PC-3 (cell line): Measurements from ENCODE around the gene SLC39A10. TPM values are rescaled to one million over a fixed set of nuclear protein-coding genes. Genes with fewer than 3 reads are reported as not detected.

ENCODE experiments used
- ATAC-seq: fragments of 200-7000 bp; cut with Tn5 transposase; 2 replicates; pipeline ENCODE4 v1.9.1; 2020; ENCODE audit warnings: mild to moderate bottlenecking, moderate library complexity
- BruUV-seq: library from RNA; stranded (reverse); fragments of 400-500 nt; replicated peaks from 2 replicates; lab custom pipeline; 2021; lab: Mats Ljungman, UMichigan
- CTCF ChIA-PET: fragments of 300-600 bp; sonication (Branson Sonifier 250); formaldehyde crosslinking; loops from one replicate; lab custom pipeline; 2022; ENCODE audit warnings: antibody characterized with exemption; lab: Charles Lee
- POLR2A ChIA-PET: fragments of 300-600 bp; sonication (Branson Sonifier 250); formaldehyde crosslinking; loops from one replicate; lab custom pipeline; 2022; ENCODE audit warnings: antibody characterized with exemption; ENCODE audit not compliant: unreplicated experiment; lab: Charles Lee
- DNase-seq: peaks from one replicate; pipeline ENCODE4 v3.0.0-alpha.2; 2015
- H2AFZ ChIP-seq: fragments of 300-600 bp; sonication (generic); 2 replicates; pipeline ENCODE4 v1.6.0; 2016; ENCODE audit warnings: antibody characterized with exemption, low read length
- H3F3A ChIP-seq: fragments of 300-600 bp; sonication (generic); one replicate; pipeline ENCODE4 v1.6.0; 2017; ENCODE audit warnings: antibody characterized with exemption, low read length, control low read depth, mild to moderate bottlenecking; ENCODE audit not compliant: unreplicated experiment
- H3K27ac ChIP-seq: fragments of 300-600 bp; sonication (generic); 2 replicates; pipeline ENCODE4 v1.5.1; 2016; ENCODE audit warnings: mild to moderate bottlenecking, low read length
- H3K27me3 ChIP-seq: fragments of 300-600 bp; sonication (generic); 2 replicates; pipeline ENCODE4 v1.6.1; 2016; ENCODE audit warnings: low read length, mixed read lengths
- H3K36me3 ChIP-seq: fragments of 300-600 bp; sonication (generic); 2 replicates; pipeline ENCODE4 v1.6.1; 2016; ENCODE audit warnings: low read depth, mixed run types, low read length, mixed read lengths
- H3K4me1 ChIP-seq: fragments of 300-600 bp; sonication (generic); 2 replicates; pipeline ENCODE4 v1.5.1; 2016; ENCODE audit warnings: low read length; ENCODE audit not compliant: insufficient read depth
- H3K4me2 ChIP-seq: fragments of 300-600 bp; sonication (generic); 2 replicates; pipeline ENCODE4 v1.6.0; 2016; ENCODE audit warnings: low read length
- H3K4me3 ChIP-seq: fragments of 300-600 bp; sonication (generic); 2 replicates; pipeline ENCODE4 v1.5.1; 2016; ENCODE audit warnings: mild to moderate bottlenecking, low read length, mixed read lengths
- H3K79me2 ChIP-seq: fragments of 300-600 bp; sonication (generic); 2 replicates; pipeline ENCODE4 v1.6.1; 2017; ENCODE audit warnings: low read length, mixed read lengths
- H3K9ac ChIP-seq: fragments of 300-600 bp; sonication (generic); 2 replicates; pipeline ENCODE4 v1.6.0; 2016; ENCODE audit warnings: mild to moderate bottlenecking, low read length
- H3K9me2 ChIP-seq: fragments of 300-600 bp; sonication (generic); replicated peaks from 2 replicates; pipeline ENCODE4 v1.6.1; 2016; ENCODE audit warnings: mixed run types, low read length, mixed read lengths
- H3K9me3 ChIP-seq: fragments of 300-600 bp; sonication (generic); 2 replicates; pipeline ENCODE4 v1.6.1; 2016; ENCODE audit warnings: low read length, mixed read lengths
- H4K20me1 ChIP-seq: fragments of 300-600 bp; sonication (generic); 2 replicates; pipeline ENCODE4 v1.6.1; 2016; ENCODE audit warnings: low read length, mixed read lengths
- EZH2 ChIP-seq: fragments of 300-600 bp; sonication (generic); IDR thresholded peaks from one replicate; pipeline ENCODE4 v1.6.1; 2017; ENCODE audit warnings: antibody characterized with exemption, mild to moderate bottlenecking, low read length; ENCODE audit not compliant: unreplicated experiment
- EZH2phosphoT487 ChIP-seq: fragments of 300-600 bp; sonication (generic); IDR thresholded peaks from 2 replicates; pipeline ENCODE4 v1.6.1; 2018; ENCODE audit warnings: mild to moderate bottlenecking, antibody characterized with exemption, low read length, borderline replicate concordance
- intact Hi-C: fragments of 100-400 bp; cut with micrococcal nuclease; formaldehyde crosslinking; loops from 2 replicates; pipeline ENCODE4 v1.9.0; 2023
- total RNA-seq: library from RNA; depleted of rRNA; stranded (reverse); fragments of >200 nt; gene quantifications from 2 replicates; pipeline ENCODE4 v1.2.3, GENCODE V29; 2014
- TF ChIP-seq, protein P1 (sequence below): fragments of 300-600 bp; sonication (generic); conservative IDR thresholded peaks from 2 replicates; pipeline ENCODE4 v1.5.1; 2017; ENCODE audit warnings: antibody characterized with exemption, low read depth, mild to moderate bottlenecking, low read length

The SLC39A10 gene
- total RNA-seq, 1 experiment from 2014 or later: 18.6 TPM

DNA sequence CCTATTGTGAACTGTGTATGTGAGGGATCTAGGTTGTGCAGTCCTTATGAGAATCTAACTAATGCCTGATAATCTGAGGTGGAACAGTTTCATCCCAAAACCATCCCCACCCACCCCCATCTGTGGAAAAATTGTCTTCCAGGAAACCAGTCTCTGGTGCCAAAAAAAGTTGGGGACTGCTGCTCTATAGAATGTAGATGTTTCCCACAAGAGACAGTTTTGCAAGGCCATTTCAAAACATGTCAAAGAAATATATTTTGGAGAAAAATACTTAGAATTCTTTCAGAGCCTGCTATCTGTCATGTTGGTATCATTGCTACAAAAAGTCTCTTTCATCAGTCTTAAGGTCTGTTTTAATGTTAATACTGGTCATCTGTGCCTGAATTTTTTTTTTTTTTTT lies 4.1 kb upstream of the SLC39A10 start:
- no peaks in the 10 kb centered on the region for H4K20me1 ChIP-seq
- BruUV-seq: no TSS peak
- ChIA-PET CTCF (no interaction called here), POLR2A (no interaction called here)
- H3K4me1 ChIP-seq: peaks cover 6% of the 10 kb centered on the region
- H2AFZ ChIP-seq: no peak overlapping the region
- H3K4me3 ChIP-seq: no peak overlapping the region
- H3K79me2 ChIP-seq: peaks cover 8% of the 10 kb centered on the region
- H3K9ac ChIP-seq: no peak overlapping the region
- no peaks in the 10 kb centered on the region for H3K36me3 ChIP-seq
- no peak overlapping the region for H3K27ac ChIP-seq
- ATAC-seq (no peak), DNase-seq (no peak)
- intact Hi-C loops: no loop called here
- no peaks in the 10 kb centered on the region for H3K9me2 ChIP-seq
- H3K9me3 ChIP-seq: no peaks in the 10 kb centered on the region
- no peak for TF ChIP-seq EZH2phosphoT487
- H3K4me2 ChIP-seq: no peak overlapping the region
- no peaks in the 10 kb centered on the region for H3F3A ChIP-seq
- H3K27me3 ChIP-seq: no peaks in the 10 kb centered on the region

DNA sequence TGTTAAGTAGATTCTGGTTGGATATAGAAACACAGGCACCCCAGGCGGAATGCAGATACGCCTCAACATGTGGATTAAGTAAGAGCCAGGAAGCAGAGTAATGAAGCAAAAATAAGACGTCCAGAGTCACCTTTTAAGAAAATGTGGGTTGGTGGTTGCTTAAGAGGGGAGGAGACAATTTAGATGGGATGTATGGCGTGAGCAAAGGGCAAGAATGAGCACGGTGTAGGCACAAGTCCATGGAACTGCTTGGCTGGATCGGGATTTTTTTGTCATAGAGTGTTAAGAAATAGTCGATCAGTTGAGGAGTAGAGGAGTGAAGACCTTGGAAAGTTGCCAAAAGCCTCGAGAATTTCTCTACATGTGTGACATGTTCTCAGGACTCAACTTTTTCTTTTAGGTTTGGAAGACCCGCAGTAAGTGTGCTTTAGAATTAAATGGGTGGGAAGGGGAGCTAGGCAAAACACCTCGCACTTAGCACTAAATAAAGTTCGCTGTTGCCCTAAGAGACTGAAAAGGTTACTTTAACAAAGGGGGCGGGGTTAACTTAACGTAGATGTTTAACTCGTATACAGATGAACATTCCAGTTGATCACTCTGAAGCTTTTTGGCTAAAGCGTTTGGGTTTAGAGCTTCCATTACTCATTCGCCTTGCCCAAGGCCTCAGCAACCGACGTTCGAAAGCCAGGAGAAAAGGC lies 716 bp upstream of the SLC39A10 start:
- Histone ChIP-seq H3K4me2 (peak overlapping the region; percentile 79), H3K36me3 (no peaks in the 10 kb centered on the region), H3K4me1 (peaks cover 25% of the 10 kb centered on the region), H3F3A (no peaks in the 10 kb centered on the region), H3K27ac (peak overlapping the region; percentile 50), H3K9me2 (no peaks in the 10 kb centered on the region), H3K4me3 (peak overlapping the region; percentile 61), H3K27me3 (no peaks in the 10 kb centered on the region), H4K20me1 (peaks cover 19% of the 10 kb centered on the region), H3K9me3 (no peaks in the 10 kb centered on the region), H3K79me2 (peaks cover 32% of the 10 kb centered on the region), H3K9ac (peak overlapping the region; percentile 36), H2AFZ (peak overlapping the region; percentile 84)
- ChIA-PET POLR2A (interaction anchor here (0.5 to 1.1 kb wide), 6 partner anchors 27 to 1690 kb away, joined by 3 to 13 read pairs (median 4); no protein-coding TSS in a partner anchor), CTCF (interaction anchor here (0.6 to 1.4 kb wide), 13 partner anchors 11 to 675 kb away, joined by 3 to 13 read pairs (median 4); no protein-coding TSS in a partner anchor)
- ATAC-seq (no peak; the same call in 1 of the 2 replicates), DNase-seq (no peak)
- intact Hi-C loops: loop anchor here (1.0 to 5.0 kb wide), 4 partner anchors 80 to 959 kb away; no protein-coding TSS in a partner anchor
- TSS peak; percentile 67 for BruUV-seq
- no peak for TF ChIP-seq EZH2phosphoT487
- TF ChIP-seq, protein P1, sequence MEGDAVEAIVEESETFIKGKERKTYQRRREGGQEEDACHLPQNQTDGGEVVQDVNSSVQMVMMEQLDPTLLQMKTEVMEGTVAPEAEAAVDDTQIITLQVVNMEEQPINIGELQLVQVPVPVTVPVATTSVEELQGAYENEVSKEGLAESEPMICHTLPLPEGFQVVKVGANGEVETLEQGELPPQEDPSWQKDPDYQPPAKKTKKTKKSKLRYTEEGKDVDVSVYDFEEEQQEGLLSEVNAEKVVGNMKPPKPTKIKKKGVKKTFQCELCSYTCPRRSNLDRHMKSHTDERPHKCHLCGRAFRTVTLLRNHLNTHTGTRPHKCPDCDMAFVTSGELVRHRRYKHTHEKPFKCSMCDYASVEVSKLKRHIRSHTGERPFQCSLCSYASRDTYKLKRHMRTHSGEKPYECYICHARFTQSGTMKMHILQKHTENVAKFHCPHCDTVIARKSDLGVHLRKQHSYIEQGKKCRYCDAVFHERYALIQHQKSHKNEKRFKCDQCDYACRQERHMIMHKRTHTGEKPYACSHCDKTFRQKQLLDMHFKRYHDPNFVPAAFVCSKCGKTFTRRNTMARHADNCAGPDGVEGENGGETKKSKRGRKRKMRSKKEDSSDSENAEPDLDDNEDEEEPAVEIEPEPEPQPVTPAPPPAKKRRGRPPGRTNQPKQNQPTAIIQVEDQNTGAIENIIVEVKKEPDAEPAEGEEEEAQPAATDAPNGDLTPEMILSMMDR: no peak
- no peak for TF ChIP-seq EZH2

DNA sequence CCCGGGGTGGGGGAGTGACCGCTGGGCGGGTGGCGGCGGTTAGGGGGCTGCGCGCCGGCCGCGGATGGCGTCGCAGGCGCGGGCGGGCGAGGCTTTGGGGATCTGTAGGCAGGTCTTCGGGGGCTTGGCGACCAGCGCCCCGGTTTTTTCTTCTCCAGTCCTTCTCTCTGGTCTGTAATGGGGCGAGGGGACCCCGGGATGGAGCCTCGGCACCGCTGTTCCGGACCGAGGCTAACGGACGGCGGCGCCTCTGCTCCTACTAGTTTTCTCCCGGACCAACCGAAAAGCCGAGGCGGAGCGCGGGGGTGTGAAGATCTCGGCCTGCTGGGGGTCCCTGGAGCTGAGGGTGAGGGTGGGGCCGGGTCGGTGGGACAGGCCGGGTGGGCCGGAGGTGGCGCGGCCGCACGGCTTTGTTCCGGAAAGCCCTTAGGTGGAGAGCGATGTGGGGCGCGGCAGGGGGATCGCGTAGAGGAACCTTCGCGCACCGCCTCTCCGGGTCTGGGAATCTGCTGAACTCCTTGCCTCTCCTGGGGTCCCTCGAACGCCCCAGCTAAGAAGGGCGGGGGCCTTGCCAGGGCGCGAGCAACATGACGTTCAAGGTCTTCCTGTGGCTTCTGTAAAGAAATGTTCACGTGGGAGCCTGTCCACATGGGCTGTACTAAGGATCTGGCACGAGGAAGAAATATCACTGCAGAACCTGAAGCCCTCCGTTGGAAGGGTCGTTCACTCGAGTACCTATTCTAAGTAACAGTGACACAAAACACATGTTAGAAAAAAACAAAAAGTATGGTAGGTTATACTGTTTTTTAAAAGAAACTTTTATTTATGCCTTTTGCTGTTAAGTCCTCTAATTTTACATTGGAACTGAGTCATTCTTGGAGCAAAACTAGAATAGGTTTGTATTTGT lies 861 bp downstream of the SLC39A10 start:
- no peaks in the 10 kb centered on the region for H3K9me2 ChIP-seq
- peaks cover 35% of the 10 kb centered on the region for H3K79me2 ChIP-seq
- peak overlapping the region; percentile 98 for H3K9ac ChIP-seq
- peaks cover 25% of the 10 kb centered on the region for H3K4me1 ChIP-seq
- ATAC-seq (peak; percentile 30), DNase-seq (peak; percentile 59)
- POLR2A ChIA-PET: interaction anchor here (0.5 kb wide), 1 partner anchor 97 kb away, joined by 3 read pairs; no protein-coding TSS in a partner anchor
- H3K27ac ChIP-seq: peak overlapping the region; percentile 78
- BruUV-seq: TSS peak; percentile 69
- H3K9me3 ChIP-seq: no peaks in the 10 kb centered on the region
- intact Hi-C loops: loop anchor here (1.0 to 5.0 kb wide), 5 partner anchors 94 to 961 kb away; no protein-coding TSS in a partner anchor
- CTCF ChIA-PET: no interaction called here
- no peaks in the 10 kb centered on the region for H3F3A ChIP-seq
- H4K20me1 ChIP-seq: peaks cover 19% of the 10 kb centered on the region
- no peaks in the 10 kb centered on the region for H3K27me3 ChIP-seq
- no peaks in the 10 kb centered on the region for H3K36me3 ChIP-seq
- peak overlapping the region; percentile 91 for H3K4me2 ChIP-seq
- H3K4me3 ChIP-seq: peak overlapping the region; percentile 88
- TF ChIP-seq EZH2 (no peak), EZH2phosphoT487 (no peak)
- TF ChIP-seq, protein P1: no peak
- H2AFZ ChIP-seq: peak overlapping the region; percentile 80; the same call in 1 of the 2 replicates
